Liver (tissue), 9 donors: ENCODE data around the gene BEX2. TPM values are rescaled to one million over a fixed set of nuclear protein-coding genes. Genes with fewer than 3 reads are reported as not detected.

Source experiments
- DNase-seq: peaks from one replicate; pipeline ENCODE4 v3.0.0-alpha.2; 2017; ENCODE audit warnings: low spot score
- H3K27ac ChIP-seq, 2 donors: one replicate each; pipeline ENCODE4 v1.7.0; 2013; ENCODE audit warnings: inconsistent platforms in 2 of 2, low read length in 2 of 2, control low read depth in 1 of 2, low read depth in 1 of 2, mild to moderate bottlenecking in 1 of 2
- H3K27me3 ChIP-seq, 4 donors: one replicate each; pipeline versions ENCODE4 v1.6.1 to v1.7.0; 2013; ENCODE audit warnings: low read length in 3 of 4, inconsistent platforms in 1 of 4, mild to moderate bottlenecking in 1 of 4, moderate library complexity in 1 of 4; ENCODE audit not compliant: control insufficient read depth in 4 of 4, insufficient read depth in 4 of 4
- H3K36me3 ChIP-seq, 4 donors: one replicate each; pipeline versions ENCODE4 v1.6.1 to v1.7.0; 2013; ENCODE audit warnings: low read length in 3 of 4, mild to moderate bottlenecking in 3 of 4, low read depth in 1 of 4, moderate library complexity in 1 of 4; ENCODE audit not compliant: control insufficient read depth in 4 of 4, insufficient read depth in 3 of 4
- H3K4me1 ChIP-seq, 4 donors: one replicate each; pipeline versions ENCODE4 v1.6.1 to v1.7.0; 2013; ENCODE audit warnings: low read length in 3 of 4, mild to moderate bottlenecking in 3 of 4, moderate library complexity in 1 of 4; ENCODE audit not compliant: control insufficient read depth in 4 of 4, insufficient read depth in 4 of 4
- H3K4me3 ChIP-seq, 3 donors: one replicate each; pipeline versions ENCODE4 v1.6.1 to v1.7.0; 2013; ENCODE audit warnings: low read length in 3 of 3, control low read depth in 1 of 3, low read depth in 1 of 3, mild to moderate bottlenecking in 1 of 3
- H3K9ac ChIP-seq, 2 donors: one replicate each; pipeline ENCODE4 v1.7.0; 2013; ENCODE audit warnings: low read length in 2 of 2, mild to moderate bottlenecking in 2 of 2, moderate library complexity in 2 of 2, control low read depth in 1 of 2, low read depth in 1 of 2
- H3K9me3 ChIP-seq, 4 donors: one replicate each; pipeline versions ENCODE4 v1.6.1 to v1.7.0; 2013; ENCODE audit warnings: low read length in 3 of 4; ENCODE audit not compliant: control insufficient read depth in 4 of 4
- EGR1 ChIP-seq, 2 donors: IDR thresholded peaks; 2 replicates each; pipeline ENCODE4 v1.6.1; 2016 to 2018; ENCODE audit warnings: antibody characterized with exemption in 2 of 2, low read depth in 2 of 2
- FOXA1 ChIP-seq: IDR thresholded peaks from 2 replicates; pipeline ENCODE4 v1.6.1; 2016; ENCODE audit warnings: antibody characterized with exemption
- FOXA2 ChIP-seq: IDR thresholded peaks from 2 replicates; pipeline ENCODE4 v1.6.1; 2016; ENCODE audit warnings: antibody characterized with exemption
- GABPA ChIP-seq, 2 donors: IDR thresholded peaks in 1 of 2; conservative IDR thresholded peaks in 1 of 2; 2 replicates each; pipeline ENCODE4 v1.6.1; 2016; ENCODE audit warnings: antibody characterized with exemption in 2 of 2, mild to moderate bottlenecking in 1 of 2, moderate library complexity in 1 of 2
- HNF4G ChIP-seq: IDR thresholded peaks from 2 replicates; pipeline ENCODE4 v1.6.1; 2016; ENCODE audit warnings: antibody characterized with exemption
- JUND ChIP-seq, 2 donors: IDR thresholded peaks; 2 replicates each; pipeline ENCODE4 v1.6.1; 2016; ENCODE audit warnings: antibody characterized with exemption in 2 of 2
- NR2F2 ChIP-seq: IDR thresholded peaks from 2 replicates; pipeline ENCODE4 v1.6.1; 2016; ENCODE audit warnings: antibody characterized with exemption
- RAD21 ChIP-seq, 2 donors: IDR thresholded peaks; 2 replicates each; pipeline ENCODE4 v1.6.1; 2016; ENCODE audit warnings: antibody characterized with exemption in 2 of 2, mild to moderate bottlenecking in 2 of 2
- RXRA ChIP-seq, 2 donors: IDR thresholded peaks; 2 replicates each; pipeline ENCODE4 v1.6.1; 2017 to 2018; ENCODE audit warnings: antibody characterized with exemption in 2 of 2, mild to moderate bottlenecking in 1 of 2
- SP1 ChIP-seq: IDR thresholded peaks from 2 replicates; pipeline ENCODE4 v1.6.1; 2018; ENCODE audit warnings: antibody characterized with exemption, mild to moderate bottlenecking
- TAF1 ChIP-seq: conservative IDR thresholded peaks from 2 replicates; pipeline ENCODE4 v1.6.1; 2016; ENCODE audit warnings: antibody characterized with exemption, mild to moderate bottlenecking
- YY1 ChIP-seq: IDR thresholded peaks from 2 replicates; pipeline ENCODE4 v1.6.1; 2016; ENCODE audit warnings: antibody characterized with exemption, mild to moderate bottlenecking
- WGBS: extraction: QIAGEN DNeasy Blood & Tissue Kit; methylation state at CpG from one replicate; pipeline ENCODE4 v1.1.7; 2013; 5-methylcytosine and 5-hydroxymethylcytosine counted together
- polyA plus RNA-seq, 2 donors: library from polyadenylated mRNA; stranded (reverse) in 1 of 2; unstranded in 1 of 2; fragments of 200-250 nt in 1 of 2; fragments of >200 nt in 1 of 2; fragmentation: Nextera tagmentation in 1 of 2; extraction: Ambion mirVana in 1 of 2; gene quantifications; one replicate each; pipeline versions ENCODE4 v1.2.1 to v1.2.3, GENCODE V29; 2013 to 2015
- total RNA-seq, 2 donors: library from RNA; depleted of rRNA; stranded (reverse); fragments of >200 nt; gene quantifications; one replicate each; pipeline ENCODE4 v1.2.3, GENCODE V29; 2014
- TF ChIP-seq, protein P1 (sequence below): fragments of 150-350 bp; IDR thresholded peaks from 2 replicates; pipeline ENCODE4 v1.5.1; 2017; ENCODE audit warnings: improper control_type of control experiment, low read depth, low read length; ENCODE audit not compliant: missing input control
- TF ChIP-seq, protein P2 (sequence below): IDR thresholded peaks from 2 replicates; pipeline ENCODE4 v1.6.1; 2016; ENCODE audit warnings: antibody characterized with exemption
- TF ChIP-seq, protein P3 (sequence below): IDR thresholded peaks from 2 replicates; pipeline ENCODE4 v1.6.1; 2016; ENCODE audit warnings: antibody characterized with exemption
- TF ChIP-seq, protein P4 (sequence below): IDR thresholded peaks from 2 replicates; pipeline ENCODE4 v1.6.1; 2016; ENCODE audit warnings: antibody characterized with exemption
- donor health status: healthy.
- donor health status: healthy.
- donor health status: healthy.
- donor health status: healthy.
- donor health status: healthy.

Gene BEX2
- total and polyA plus RNA-seq, 4 donors: 0.75 to 21.9 (median 4.0) TPM

DNA sequence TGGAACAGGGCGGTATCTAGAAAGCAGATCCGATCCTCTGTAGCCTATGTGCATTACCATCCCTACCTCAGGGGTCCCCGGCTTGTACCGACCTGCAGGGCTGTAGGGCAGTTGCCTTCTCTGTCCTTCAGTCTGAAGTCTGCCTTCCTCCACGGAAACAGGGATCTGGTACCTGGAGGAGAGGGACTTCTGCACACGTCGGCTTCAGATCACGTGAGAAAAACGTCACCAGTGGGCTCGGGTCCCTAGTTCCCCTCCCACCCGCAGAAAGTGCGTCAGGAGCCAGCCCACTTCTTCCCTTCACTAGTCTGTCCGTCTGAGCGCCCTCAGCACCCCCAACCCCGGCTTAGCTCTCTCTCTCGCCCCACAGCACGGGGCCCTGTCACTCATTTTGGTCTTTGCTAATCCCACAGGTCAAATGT lies 34.2 kb downstream of the BEX2 start, which contains the start of gene TCEAL5:
TCEAL5 (minus strand) TSS at position 170 of the 422 bp plus-strand sequence. CDS start 2,187 bp downstream, outside the sequence.
- Histone ChIP-seq H3K9me3 (peaks cover 0 to 4% (median 0%) of the 10 kb centered on the region in 4 donors), H3K9ac (no peak within 1 kb of the TSS), H3K4me1 (no peaks in the 10 kb centered on the region), H3K4me3 (no peak within 1 kb of the TSS), H3K27ac (no peak within 1 kb of the TSS), H3K36me3 (no peaks in the 10 kb centered on the region), H3K27me3 (peaks cover 0 to 15% (median 2%) of the 10 kb centered on the region in 4 donors)
- no peak for DNase-seq
- WGBS: 8% methylated on average over 17 of the region's 17 CpGs
- no peak for TF ChIP-seq SP1
- TF ChIP-seq RAD21 (IDR thresholded peaks at IDR 0.05): no peak

DNA sequence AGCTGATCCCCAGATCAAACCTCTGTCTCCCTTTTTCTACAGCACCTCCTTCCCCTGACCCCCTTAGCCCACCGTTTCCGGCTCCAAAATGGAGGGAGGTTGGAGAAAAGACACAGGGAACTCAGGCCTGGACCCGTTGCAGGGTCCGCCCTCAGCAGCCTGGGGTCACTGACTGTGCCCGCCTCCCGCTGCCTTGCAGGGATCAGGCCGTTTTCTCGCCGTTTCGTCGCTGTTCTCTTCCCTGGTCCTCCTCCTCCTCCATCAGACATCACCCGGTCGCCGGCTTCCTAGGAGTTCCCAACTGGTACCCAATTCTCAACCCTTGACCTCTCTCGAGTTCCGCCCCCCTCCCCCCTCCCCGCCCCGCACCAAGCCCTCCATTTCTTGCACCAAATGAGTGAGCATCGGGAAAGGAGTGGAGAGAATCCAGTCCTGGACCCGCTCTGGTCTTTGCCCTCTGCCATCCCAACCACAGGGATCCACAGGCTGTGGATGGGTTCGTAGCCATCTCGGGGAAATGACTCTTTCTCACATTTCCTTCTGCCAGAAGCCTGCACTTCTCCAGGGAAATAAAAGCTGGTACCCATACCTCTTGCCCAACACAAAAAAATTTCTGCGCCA lies 34.7 kb downstream of the BEX2 start:
- no peaks in the 10 kb centered on the region for H3K4me1 ChIP-seq
- TF ChIP-seq FOXA2 (no peak), HNF4G (no peak)
- peaks cover 0 to 4% (median 0%) of the 10 kb centered on the region in 4 donors for H3K9me3 ChIP-seq
- 10% methylated on average over 23 of the region's 23 CpGs for WGBS
- no peak overlapping the region for H3K9ac ChIP-seq
- H3K27ac ChIP-seq: no peak overlapping the region
- H3K27me3 ChIP-seq: peaks cover 0 to 13% (median 2%) of the 10 kb centered on the region in 4 donors
- H3K36me3 ChIP-seq: no peaks in the 10 kb centered on the region
- no peak for DNase-seq
- no peak overlapping the region for H3K4me3 ChIP-seq

DNA sequence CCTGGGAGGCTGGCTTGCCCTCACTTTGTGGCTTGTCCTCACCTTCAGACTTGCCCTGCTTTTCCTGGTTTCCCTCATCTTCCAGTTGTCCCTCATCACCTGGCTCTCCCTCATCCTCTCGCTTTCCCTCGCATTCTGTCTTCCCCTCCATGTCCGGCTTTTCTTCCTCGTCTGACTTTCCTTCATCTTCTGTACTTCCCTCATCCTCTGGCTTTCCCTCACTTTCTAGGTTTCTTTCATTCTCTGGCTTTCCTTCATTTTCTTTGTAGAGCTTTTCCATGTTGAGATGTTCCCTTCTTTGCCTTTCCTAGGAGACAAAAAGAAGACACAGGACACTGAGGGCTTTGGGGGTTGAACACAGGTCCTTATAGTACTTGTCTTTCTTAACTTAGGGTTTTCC lies 36.5 kb downstream of the BEX2 start:
- TF ChIP-seq FOXA2 (no peak), YY1 (no peak), RXRA (IDR thresholded peaks at IDR 0.05) (no peak), RAD21 (IDR thresholded peaks at IDR 0.05) (no peak), NR2F2 (no peak), GABPA (IDR thresholded peaks at IDR 0.05 in 1 of 2, conservative IDR thresholded peaks at IDR 0.05 in 1 of 2) (no peak), EGR1 (IDR thresholded peaks at IDR 0.05; ENCODE audit: low read depth in 2 of 2) (no peak), TAF1 (no peak), JUND (IDR thresholded peaks at IDR 0.05) (no peak), FOXA1 (no peak)
- TF ChIP-seq, protein P1, sequence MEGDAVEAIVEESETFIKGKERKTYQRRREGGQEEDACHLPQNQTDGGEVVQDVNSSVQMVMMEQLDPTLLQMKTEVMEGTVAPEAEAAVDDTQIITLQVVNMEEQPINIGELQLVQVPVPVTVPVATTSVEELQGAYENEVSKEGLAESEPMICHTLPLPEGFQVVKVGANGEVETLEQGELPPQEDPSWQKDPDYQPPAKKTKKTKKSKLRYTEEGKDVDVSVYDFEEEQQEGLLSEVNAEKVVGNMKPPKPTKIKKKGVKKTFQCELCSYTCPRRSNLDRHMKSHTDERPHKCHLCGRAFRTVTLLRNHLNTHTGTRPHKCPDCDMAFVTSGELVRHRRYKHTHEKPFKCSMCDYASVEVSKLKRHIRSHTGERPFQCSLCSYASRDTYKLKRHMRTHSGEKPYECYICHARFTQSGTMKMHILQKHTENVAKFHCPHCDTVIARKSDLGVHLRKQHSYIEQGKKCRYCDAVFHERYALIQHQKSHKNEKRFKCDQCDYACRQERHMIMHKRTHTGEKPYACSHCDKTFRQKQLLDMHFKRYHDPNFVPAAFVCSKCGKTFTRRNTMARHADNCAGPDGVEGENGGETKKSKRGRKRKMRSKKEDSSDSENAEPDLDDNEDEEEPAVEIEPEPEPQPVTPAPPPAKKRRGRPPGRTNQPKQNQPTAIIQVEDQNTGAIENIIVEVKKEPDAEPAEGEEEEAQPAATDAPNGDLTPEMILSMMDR: no peak
- TF ChIP-seq, protein P2, sequence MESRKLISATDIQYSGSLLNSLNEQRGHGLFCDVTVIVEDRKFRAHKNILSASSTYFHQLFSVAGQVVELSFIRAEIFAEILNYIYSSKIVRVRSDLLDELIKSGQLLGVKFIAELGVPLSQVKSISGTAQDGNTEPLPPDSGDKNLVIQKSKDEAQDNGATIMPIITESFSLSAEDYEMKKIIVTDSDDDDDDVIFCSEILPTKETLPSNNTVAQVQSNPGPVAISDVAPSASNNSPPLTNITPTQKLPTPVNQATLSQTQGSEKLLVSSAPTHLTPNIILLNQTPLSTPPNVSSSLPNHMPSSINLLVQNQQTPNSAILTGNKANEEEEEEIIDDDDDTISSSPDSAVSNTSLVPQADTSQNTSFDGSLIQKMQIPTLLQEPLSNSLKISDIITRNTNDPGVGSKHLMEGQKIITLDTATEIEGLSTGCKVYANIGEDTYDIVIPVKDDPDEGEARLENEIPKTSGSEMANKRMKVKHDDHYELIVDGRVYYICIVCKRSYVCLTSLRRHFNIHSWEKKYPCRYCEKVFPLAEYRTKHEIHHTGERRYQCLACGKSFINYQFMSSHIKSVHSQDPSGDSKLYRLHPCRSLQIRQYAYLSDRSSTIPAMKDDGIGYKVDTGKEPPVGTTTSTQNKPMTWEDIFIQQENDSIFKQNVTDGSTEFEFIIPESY: no peak
- TF ChIP-seq, protein P3, sequence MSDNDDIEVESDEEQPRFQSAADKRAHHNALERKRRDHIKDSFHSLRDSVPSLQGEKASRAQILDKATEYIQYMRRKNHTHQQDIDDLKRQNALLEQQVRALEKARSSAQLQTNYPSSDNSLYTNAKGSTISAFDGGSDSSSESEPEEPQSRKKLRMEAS: no peak
- TF ChIP-seq, protein P4, sequence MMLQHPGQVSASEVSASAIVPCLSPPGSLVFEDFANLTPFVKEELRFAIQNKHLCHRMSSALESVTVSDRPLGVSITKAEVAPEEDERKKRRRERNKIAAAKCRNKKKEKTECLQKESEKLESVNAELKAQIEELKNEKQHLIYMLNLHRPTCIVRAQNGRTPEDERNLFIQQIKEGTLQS: no peak
- no peak overlapping the region for H3K9ac ChIP-seq
- no peak overlapping the region for H3K27ac ChIP-seq
- no peaks in the 10 kb centered on the region for H3K36me3 ChIP-seq
- DNase-seq: no peak
- H3K4me1 ChIP-seq: no peaks in the 10 kb centered on the region
- H3K27me3 ChIP-seq: peaks cover 0 to 22% (median 2%) of the 10 kb centered on the region in 4 donors
- H3K9me3 ChIP-seq: peaks cover 0 to 4% (median 0%) of the 10 kb centered on the region in 4 donors
- WGBS: 94% methylated on average over 4 of the region's 4 CpGs
- no peak overlapping the region for H3K4me3 ChIP-seq
